Neural crest cell (in vitro differentiated cells): ENCODE data around the gene ASIC2. TPM values are rescaled to one million over a fixed set of nuclear protein-coding genes. Genes with fewer than 3 reads are reported as not detected.
A peak's percentile ranks its signal among the peaks of the same experiment; 100 is the strongest.

ENCODE experiments used
- DNase-seq: peaks from one replicate; pipeline ENCODE4 v3.0.0; 2021; ENCODE audit warnings: low read depth, mixed read lengths, low spot score
- H3K27ac Mint-ChIP-seq: one replicate; pipeline ENCODE4 v1.8.0; 2021; ENCODE audit warnings: mild to moderate bottlenecking, mixed read lengths; ENCODE audit not compliant: unreplicated experiment
- H3K27me3 Mint-ChIP-seq: 2 replicates; pipeline ENCODE4 v1.8.0; 2021; ENCODE audit warnings: low read depth, mild to moderate bottlenecking, mixed read lengths
- H3K36me3 Mint-ChIP-seq: 2 replicates; pipeline ENCODE4 v1.8.0; 2021; ENCODE audit warnings: low read depth, mild to moderate bottlenecking, mixed read lengths
- H3K4me1 Mint-ChIP-seq: 2 replicates; pipeline ENCODE4 v1.8.0; 2021; ENCODE audit warnings: mixed read lengths
- H3K4me3 Mint-ChIP-seq: one replicate; pipeline ENCODE4 v1.8.0; 2021; ENCODE audit warnings: mild to moderate bottlenecking, mixed read lengths
- H3K9me3 Mint-ChIP-seq: 2 replicates; pipeline ENCODE4 v1.8.0; 2021; ENCODE audit warnings: mixed read lengths
- CTCF ChIP-seq: fragments of 200-600 bp; sonication (generic); conservative IDR thresholded peaks from 2 replicates; pipeline ENCODE4 v1.5.0; 2021; ENCODE audit warnings: antibody characterized with exemption, mild to moderate bottlenecking
- total RNA-seq: library from RNA; stranded (reverse); gene quantifications from 2 replicates; pipeline ENCODE4 v1.2.1, GENCODE V29; 2021

The ASIC2 gene
- total RNA-seq, 1 donor from 2014 or later, result 0.12 TPM

- Mint-ChIP-seq H3K36me3 (no peaks in the 10 kb centered on the region), H3K4me3 (no peak overlapping the region), H3K9me3 (no peaks in the 10 kb centered on the region), H3K4me1 (no peaks in the 10 kb centered on the region), H3K27ac (no peak overlapping the region), H3K27me3 (peaks cover 44% of the 10 kb centered on the region)
- TF ChIP-seq CTCF, result no peak
- peak; percentile 41 for DNase-seq
Measured at GRCh38 chr17:33142705-33143299, 150.3 kb downstream of the ASIC2 start.

GRCh38 chr17:33140413-33141099 is 152.5 kb downstream of the ASIC2 start:
- no peak overlapping the region for H3K27ac Mint-ChIP-seq
- H3K4me1 Mint-ChIP-seq, result no peaks in the 10 kb centered on the region
- H3K27me3 Mint-ChIP-seq, result peaks cover 60% of the 10 kb centered on the region
- no peak for TF ChIP-seq CTCF
- H3K36me3 Mint-ChIP-seq, result no peaks in the 10 kb centered on the region
- no peaks in the 10 kb centered on the region for H3K9me3 Mint-ChIP-seq
- H3K4me3 Mint-ChIP-seq, result no peak overlapping the region
- DNase-seq, result no peak

- H3K4me1 Mint-ChIP-seq, result no peaks in the 10 kb centered on the region
- H3K4me3 Mint-ChIP-seq, result no peak overlapping the region
- H3K27me3 Mint-ChIP-seq, result peaks cover 68% of the 10 kb centered on the region
- TF ChIP-seq CTCF, result no peak
- H3K36me3 Mint-ChIP-seq, result no peaks in the 10 kb centered on the region
- no peak for DNase-seq
- no peaks in the 10 kb centered on the region for H3K9me3 Mint-ChIP-seq
- no peak overlapping the region for H3K27ac Mint-ChIP-seq
Measured at GRCh38 chr17:33138627-33139026, 154.5 kb downstream of the ASIC2 start.

GRCh38 chr17:33137426-33137825 is 155.7 kb downstream of the ASIC2 start:
- H3K4me1 Mint-ChIP-seq, result no peaks in the 10 kb centered on the region
- no peak for TF ChIP-seq CTCF
- H3K4me3 Mint-ChIP-seq, result no peak overlapping the region
- no peak for DNase-seq
- H3K36me3 Mint-ChIP-seq, result no peaks in the 10 kb centered on the region
- no peaks in the 10 kb centered on the region for H3K9me3 Mint-ChIP-seq
- peaks cover 76% of the 10 kb centered on the region for H3K27me3 Mint-ChIP-seq
- H3K27ac Mint-ChIP-seq, result no peak overlapping the region

- Mint-ChIP-seq H3K27ac (no peak overlapping the region), H3K36me3 (no peaks in the 10 kb centered on the region), H3K4me3 (no peak overlapping the region), H3K27me3 (peaks cover 81% of the 10 kb centered on the region), H3K9me3 (no peaks in the 10 kb centered on the region), H3K4me1 (no peaks in the 10 kb centered on the region)
- no peak for TF ChIP-seq CTCF
- DNase-seq, result no peak
Measured at GRCh38 chr17:33135691-33136090, 157.4 kb downstream of the ASIC2 start.
